ENCODE data around the gene LRP5.
"Not testable (repeated sequence)": the region's sequence is repeated elsewhere in the genome, so short reads cannot be mapped to it uniquely, and the experiment has no call there.

Gene LRP5

GRCh38 chr11:68458340-68458739, 145.9 kb downstream of the LRP5 start:
- H3K27me3 ChIP-seq (replicated peaks in 2 of 5; ENCODE audit: control insufficient read depth in 4 of 5, insufficient read depth in 5 of 5, low read length in 4 of 5); H3K9me3 ChIP-seq (ENCODE audit: control extremely low read depth in 1 of 5, control insufficient read depth in 4 of 5, insufficient read depth in 2 of 5, low read depth in 1 of 5, low read length in 4 of 5); DNase-seq; H3K36me3 ChIP-seq (ENCODE audit: control insufficient read depth in 4 of 4, insufficient read depth in 4 of 4, low read length in 3 of 4); POLR2A ChIA-PET; H3K27ac ChIP-seq (ENCODE audit: insufficient read depth in 1 of 2, low read depth in 1 of 2, low read length in 2 of 2, poor library complexity in 1 of 2, severe bottlenecking in 2 of 2); CTCF ChIA-PET; H3K4me3 ChIP-seq (ENCODE audit: control insufficient read depth in 1 of 7, extremely low read depth in 1 of 7, insufficient read depth in 4 of 7, low read depth in 2 of 7, low read length in 6 of 7): not testable (repeated sequence)
- WGBS (ENCODE audit: insufficient coverage), result 100% methylated on average over 1 of the region's 6 CpGs
- H3K4me1 ChIP-seq (ENCODE audit: control extremely low read depth in 1 of 4, control insufficient read depth in 4 of 4, insufficient read depth in 4 of 4, low read length in 3 of 4), result peaks cover 16 to 23% (median 22%) of the 10 kb centered on the region in 4 experiments

- ChIA-PET POLR2A (interaction anchor here (1.2 kb wide), 1 partner anchor 90 kb away, joined by 3 read pairs; no protein-coding TSS in a partner anchor), CTCF (interaction anchor here (0.9 to 1.4 kb wide), 2 partner anchors 13 to 39 kb away, joined by 3 to 5 read pairs; no protein-coding TSS in a partner anchor)
- Histone ChIP-seq H3K9me3 (ENCODE audit: control extremely low read depth in 1 of 5, control insufficient read depth in 4 of 5, insufficient read depth in 2 of 5, low read depth in 1 of 5, low read length in 4 of 5) (no peaks in the 10 kb centered on the region), H3K4me3 (ENCODE audit: control insufficient read depth in 1 of 7, extremely low read depth in 1 of 7, insufficient read depth in 4 of 7, low read depth in 2 of 7, low read length in 6 of 7) (peak overlapping the region; percentile 80 to 97 (median 92)), H3K27ac (ENCODE audit: insufficient read depth in 1 of 2, low read depth in 1 of 2, low read length in 2 of 2, poor library complexity in 1 of 2, severe bottlenecking in 2 of 2) (peak overlapping the region; percentile 86), H3K4me1 (ENCODE audit: control extremely low read depth in 1 of 4, control insufficient read depth in 4 of 4, insufficient read depth in 4 of 4, low read length in 3 of 4) (peaks cover 17 to 38% (median 29%) of the 10 kb centered on the region in 4 experiments), H3K36me3 (ENCODE audit: control insufficient read depth in 4 of 4, insufficient read depth in 4 of 4, low read length in 3 of 4) (peaks cover 0 to 8% (median 0%) of the 10 kb centered on the region in 4 experiments), H3K27me3 (replicated peaks in 2 of 5; ENCODE audit: control insufficient read depth in 4 of 5, insufficient read depth in 5 of 5, low read length in 4 of 5) (peaks cover 0 to 2% (median 0%) of the 10 kb centered on the region in 5 experiments)
- peak; percentile 100 for DNase-seq
- 8% methylated on average over 45 of the region's 56 CpGs for WGBS (ENCODE audit: insufficient coverage)
These were observed 147.7 kb downstream of the LRP5 start for GRCh38 chr11:68459886-68460740.

GRCh38 chr11:68460741-68461574, 148.6 kb downstream of the LRP5 start, which contains the start of gene PPP6R3:
PPP6R3 (plus strand) TSS chr11:68460752; CDS start chr11:68537665, 76,913 bp downstream.
- peaks cover 17 to 44% (median 29%) of the 10 kb centered on the region in 4 experiments for H3K4me1 ChIP-seq (ENCODE audit: control extremely low read depth in 1 of 4, control insufficient read depth in 4 of 4, insufficient read depth in 4 of 4, low read length in 3 of 4)
- DNase-seq, result peak in 2 of 3 donors; percentile 65 to 75
- peak within 1 kb of the TSS; percentile 80 to 97 (median 92) for H3K4me3 ChIP-seq (ENCODE audit: control insufficient read depth in 1 of 7, extremely low read depth in 1 of 7, insufficient read depth in 4 of 7, low read depth in 2 of 7, low read length in 6 of 7)
- no peaks in the 10 kb centered on the region for H3K9me3 ChIP-seq (ENCODE audit: control extremely low read depth in 1 of 5, control insufficient read depth in 4 of 5, insufficient read depth in 2 of 5, low read depth in 1 of 5, low read length in 4 of 5)
- H3K36me3 ChIP-seq (ENCODE audit: control insufficient read depth in 4 of 4, insufficient read depth in 4 of 4, low read length in 3 of 4), result peaks cover 0 to 14% (median 0%) of the 10 kb centered on the region in 4 experiments
- POLR2A ChIA-PET, result interaction anchor here (1.2 kb wide), 1 partner anchor 89 kb away, joined by 3 read pairs; no protein-coding TSS in a partner anchor
- H3K27me3 ChIP-seq (replicated peaks in 2 of 5; ENCODE audit: control insufficient read depth in 4 of 5, insufficient read depth in 5 of 5, low read length in 4 of 5), result no peaks in the 10 kb centered on the region
- WGBS (ENCODE audit: insufficient coverage), result 0% methylated on average over 59 of the region's 92 CpGs
- H3K27ac ChIP-seq (ENCODE audit: insufficient read depth in 1 of 2, low read depth in 1 of 2, low read length in 2 of 2, poor library complexity in 1 of 2, severe bottlenecking in 2 of 2), result peak within 1 kb of the TSS; percentile 86
- CTCF ChIA-PET, result no interaction called here

- 2% methylated on average over 6 of the region's 12 CpGs for WGBS (ENCODE audit: insufficient coverage)
- Histone ChIP-seq H3K4me3 (ENCODE audit: control insufficient read depth in 1 of 7, extremely low read depth in 1 of 7, insufficient read depth in 4 of 7, low read depth in 2 of 7, low read length in 6 of 7) (peak overlapping the region; percentile 45 to 97 (median 92)), H3K27me3 (replicated peaks in 2 of 5; ENCODE audit: control insufficient read depth in 4 of 5, insufficient read depth in 5 of 5, low read length in 4 of 5) (no peaks in the 10 kb centered on the region), H3K4me1 (ENCODE audit: control extremely low read depth in 1 of 4, control insufficient read depth in 4 of 4, insufficient read depth in 4 of 4, low read length in 3 of 4) (peaks cover 17 to 45% (median 29%) of the 10 kb centered on the region in 4 experiments), H3K9me3 (ENCODE audit: control extremely low read depth in 1 of 5, control insufficient read depth in 4 of 5, insufficient read depth in 2 of 5, low read depth in 1 of 5, low read length in 4 of 5) (no peaks in the 10 kb centered on the region), H3K36me3 (ENCODE audit: control insufficient read depth in 4 of 4, insufficient read depth in 4 of 4, low read length in 3 of 4) (peaks cover 0 to 14% (median 0%) of the 10 kb centered on the region in 4 experiments), H3K27ac (ENCODE audit: insufficient read depth in 1 of 2, low read depth in 1 of 2, low read length in 2 of 2, poor library complexity in 1 of 2, severe bottlenecking in 2 of 2) (peak overlapping the region; percentile 86)
- CTCF ChIA-PET, result interaction anchor here (1.7 kb wide), 1 partner anchor 58 kb away, joined by 4 read pairs; no protein-coding TSS in a partner anchor
- POLR2A ChIA-PET, result no interaction called here
- no peak for DNase-seq
These were observed 149.2 kb downstream of the LRP5 start for GRCh38 chr11:68461575-68461917.

- WGBS (ENCODE audit: insufficient coverage), result no CpG with 5 or more reads among the region's 1 CpG
These were observed 151.3 kb downstream of the LRP5 start for GRCh38 chr11:68463714-68464113.

GRCh38 chr11:68467201-68467834, 154.9 kb downstream of the LRP5 start:
- Histone ChIP-seq H3K27ac (ENCODE audit: insufficient read depth in 1 of 2, low read depth in 1 of 2, low read length in 2 of 2, poor library complexity in 1 of 2, severe bottlenecking in 2 of 2) (no peak overlapping the region), H3K36me3 (ENCODE audit: control insufficient read depth in 4 of 4, insufficient read depth in 4 of 4, low read length in 3 of 4) (peaks cover 0 to 28% (median 5%) of the 10 kb centered on the region in 4 experiments), H3K4me1 (ENCODE audit: control extremely low read depth in 1 of 4, control insufficient read depth in 4 of 4, insufficient read depth in 4 of 4, low read length in 3 of 4) (peaks cover 33 to 84% (median 66%) of the 10 kb centered on the region in 4 experiments), H3K27me3 (replicated peaks in 2 of 5; ENCODE audit: control insufficient read depth in 4 of 5, insufficient read depth in 5 of 5, low read length in 4 of 5) (no peaks in the 10 kb centered on the region), H3K9me3 (ENCODE audit: control extremely low read depth in 1 of 5, control insufficient read depth in 4 of 5, insufficient read depth in 2 of 5, low read depth in 1 of 5, low read length in 4 of 5) (no peaks in the 10 kb centered on the region), H3K4me3 (ENCODE audit: control insufficient read depth in 1 of 7, extremely low read depth in 1 of 7, insufficient read depth in 4 of 7, low read depth in 2 of 7, low read length in 6 of 7) (no peak overlapping the region)
- ChIA-PET POLR2A (no interaction called here), CTCF (interaction anchor here (0.6 to 1.4 kb wide), 3 partner anchors 31 to 215 kb away, joined by 3 read pairs; no protein-coding TSS in a partner anchor)
- 100% methylated on average over 3 of the region's 8 CpGs for WGBS (ENCODE audit: insufficient coverage)
- no peak for DNase-seq

More at GRCh38 chr11:68463714-68464113, 151.3 kb downstream of the LRP5 start:
- Histone ChIP-seq H3K27ac (ENCODE audit: insufficient read depth in 1 of 2, low read depth in 1 of 2, low read length in 2 of 2, poor library complexity in 1 of 2, severe bottlenecking in 2 of 2) (peak overlapping the region in 1 of 2 experiments; percentile 65), H3K4me3 (ENCODE audit: control insufficient read depth in 1 of 7, extremely low read depth in 1 of 7, insufficient read depth in 4 of 7, low read depth in 2 of 7, low read length in 6 of 7) (peak overlapping the region in 2 of 7 experiments; percentile 92 to 97), H3K9me3 (ENCODE audit: control extremely low read depth in 1 of 5, control insufficient read depth in 4 of 5, insufficient read depth in 2 of 5, low read depth in 1 of 5, low read length in 4 of 5) (no peaks in the 10 kb centered on the region), H3K27me3 (replicated peaks in 2 of 5; ENCODE audit: control insufficient read depth in 4 of 5, insufficient read depth in 5 of 5, low read length in 4 of 5) (no peaks in the 10 kb centered on the region), H3K36me3 (ENCODE audit: control insufficient read depth in 4 of 4, insufficient read depth in 4 of 4, low read length in 3 of 4) (peaks cover 0 to 23% (median 5%) of the 10 kb centered on the region in 4 experiments), H3K4me1 (ENCODE audit: control extremely low read depth in 1 of 4, control insufficient read depth in 4 of 4, insufficient read depth in 4 of 4, low read length in 3 of 4) (peaks cover 20 to 61% (median 42%) of the 10 kb centered on the region in 4 experiments)
- no peak for DNase-seq
- ChIA-PET CTCF (interaction anchor here (1.4 kb wide), 1 partner anchor 9 kb away, joined by 4 read pairs; no protein-coding TSS in a partner anchor), POLR2A (no interaction called here)
